Measurements from ENCODE around the gene NPS.
A peak's percentile ranks its signal among the peaks of the same experiment; 100 is the strongest.

Gene NPS

GRCh38 chr10:127534496-127534895, 14.6 kb upstream of the NPS start:
- no peak for DNase-seq (ENCODE audit: low read depth in 1 of 2, low spot score in 1 of 2)
- in situ Hi-C loops (cut with HindIII; ENCODE audit: low pct_unique_long_range_greater_than_20kb, low sequenced_read_pairs), result no loop called here
- no peak for TF ChIP-seq JUND (IDR thresholded peaks at IDR 0.05; ENCODE audit: low read depth)

- no peak for TF ChIP-seq JUND (IDR thresholded peaks at IDR 0.05; ENCODE audit: low read depth)
- in situ Hi-C loops (cut with HindIII; ENCODE audit: low pct_unique_long_range_greater_than_20kb, low sequenced_read_pairs), result no loop called here
- no peak for DNase-seq (ENCODE audit: low read depth in 1 of 2, low spot score in 1 of 2)
Observed at GRCh38 chr10:127535802-127536515, 13.2 kb upstream of the NPS start.

- no peak for DNase-seq (ENCODE audit: low read depth in 1 of 2, low spot score in 1 of 2)
- in situ Hi-C loops (cut with HindIII; ENCODE audit: low pct_unique_long_range_greater_than_20kb, low sequenced_read_pairs), result no loop called here
- TF ChIP-seq JUND (IDR thresholded peaks at IDR 0.05; ENCODE audit: low read depth), result no peak
Observed at GRCh38 chr10:127536972-127537760, 11.9 kb upstream of the NPS start.

- no peak for DNase-seq (ENCODE audit: low read depth in 1 of 2, low spot score in 1 of 2)
- in situ Hi-C loops (cut with HindIII; ENCODE audit: low pct_unique_long_range_greater_than_20kb, low sequenced_read_pairs), result no loop called here
- TF ChIP-seq JUND (IDR thresholded peaks at IDR 0.05; ENCODE audit: low read depth), result no peak
Observed at GRCh38 chr10:127537924-127538323, 11.2 kb upstream of the NPS start.

- DNase-seq (ENCODE audit: low read depth in 1 of 2, low spot score in 1 of 2), result no peak
- no peak for TF ChIP-seq JUND (IDR thresholded peaks at IDR 0.05; ENCODE audit: low read depth)
- in situ Hi-C loops (cut with HindIII; ENCODE audit: low pct_unique_long_range_greater_than_20kb, low sequenced_read_pairs), result no loop called here
Observed at GRCh38 chr10:127548022-127548421, 1.1 kb upstream of the NPS start.

GRCh38 chr10:127550861-127551260, 1.8 kb downstream of the NPS start:
- in situ Hi-C loops (cut with HindIII; ENCODE audit: low pct_unique_long_range_greater_than_20kb, low sequenced_read_pairs), result no loop called here
- TF ChIP-seq JUND (IDR thresholded peaks at IDR 0.05; ENCODE audit: low read depth), result no peak
- DNase-seq (ENCODE audit: low read depth in 1 of 2, low spot score in 1 of 2), result no peak

GRCh38 chr10:127552446-127552845, 3.3 kb downstream of the NPS start:
- no peak for DNase-seq (ENCODE audit: low read depth in 1 of 2, low spot score in 1 of 2)
- no peak for TF ChIP-seq JUND (IDR thresholded peaks at IDR 0.05; ENCODE audit: low read depth)
- in situ Hi-C loops (cut with HindIII; ENCODE audit: low pct_unique_long_range_greater_than_20kb, low sequenced_read_pairs), result no loop called here

- no peak for DNase-seq (ENCODE audit: low read depth in 1 of 2, low spot score in 1 of 2)
- TF ChIP-seq JUND (IDR thresholded peaks at IDR 0.05; ENCODE audit: low read depth), result no peak
- in situ Hi-C loops (cut with HindIII; ENCODE audit: low pct_unique_long_range_greater_than_20kb, low sequenced_read_pairs), result no loop called here
Observed at GRCh38 chr10:127553417-127553816, 4.3 kb downstream of the NPS start.

- in situ Hi-C loops (cut with HindIII; ENCODE audit: low pct_unique_long_range_greater_than_20kb, low sequenced_read_pairs), result no loop called here
- no peak for TF ChIP-seq JUND (IDR thresholded peaks at IDR 0.05; ENCODE audit: low read depth)
- DNase-seq (ENCODE audit: low read depth in 1 of 2, low spot score in 1 of 2), result peak; percentile 34 to 59
Observed at GRCh38 chr10:127556916-127557315, 7.8 kb downstream of the NPS start.

GRCh38 chr10:127561647-127562046, 12.5 kb downstream of the NPS start:
- TF ChIP-seq JUND (IDR thresholded peaks at IDR 0.05; ENCODE audit: low read depth), result no peak
- no peak for DNase-seq (ENCODE audit: low read depth in 1 of 2, low spot score in 1 of 2)
- in situ Hi-C loops (cut with HindIII; ENCODE audit: low pct_unique_long_range_greater_than_20kb, low sequenced_read_pairs), result no loop called here

- DNase-seq (ENCODE audit: low read depth in 1 of 2, low spot score in 1 of 2), result peak in 1 of 2 experiments; percentile 15
- in situ Hi-C loops (cut with HindIII; ENCODE audit: low pct_unique_long_range_greater_than_20kb, low sequenced_read_pairs), result no loop called here
- TF ChIP-seq JUND (IDR thresholded peaks at IDR 0.05; ENCODE audit: low read depth), result no peak
Observed at GRCh38 chr10:127563718-127564553, 14.8 kb downstream of the NPS start.

- DNase-seq (ENCODE audit: low read depth in 1 of 2, low spot score in 1 of 2), result no peak
- no peak for TF ChIP-seq JUND (IDR thresholded peaks at IDR 0.05; ENCODE audit: low read depth)
- in situ Hi-C loops (cut with HindIII; ENCODE audit: low pct_unique_long_range_greater_than_20kb, low sequenced_read_pairs), result no loop called here
Observed at GRCh38 chr10:127564644-127565043, 15.5 kb downstream of the NPS start.

- no peak for TF ChIP-seq JUND (IDR thresholded peaks at IDR 0.05; ENCODE audit: low read depth)
- in situ Hi-C loops (cut with HindIII; ENCODE audit: low pct_unique_long_range_greater_than_20kb, low sequenced_read_pairs), result no loop called here
- no peak for DNase-seq (ENCODE audit: low read depth in 1 of 2, low spot score in 1 of 2)
Observed at GRCh38 chr10:127565583-127565982, 16.5 kb downstream of the NPS start.
